Progenitor cell of endocrine pancreas (in vitro differentiated cells): Measurements from ENCODE around the gene PARP16. TPM values are rescaled to one million over a fixed set of nuclear protein-coding genes. Genes with fewer than 3 reads are reported as not detected.

Source experiments
- DNase-seq: peaks from one replicate; pipeline ENCODE4 v3.0.0; 2021; ENCODE audit warnings: low spot score; ENCODE audit not compliant: unreplicated experiment
- H3K27ac Mint-ChIP-seq: 2 replicates; pipeline ENCODE4 v1.8.0; 2021; ENCODE audit warnings: mild to moderate bottlenecking, moderate library complexity, mixed read lengths
- H3K27me3 Mint-ChIP-seq: 2 replicates; pipeline ENCODE4 v1.8.0; 2021; ENCODE audit warnings: mixed read lengths
- H3K36me3 Mint-ChIP-seq: 2 replicates; pipeline ENCODE4 v1.8.0; 2022; ENCODE audit warnings: mixed read lengths; ENCODE audit not compliant: insufficient read depth
- H3K4me1 Mint-ChIP-seq: 2 replicates; pipeline ENCODE4 v1.8.0; 2021; ENCODE audit warnings: low read depth, mixed read lengths
- H3K4me3 Mint-ChIP-seq: 2 replicates; pipeline ENCODE4 v1.8.0; 2021; ENCODE audit warnings: low read depth, mild to moderate bottlenecking, moderate library complexity, mixed read lengths
- H3K9me3 Mint-ChIP-seq: 2 replicates; pipeline ENCODE4 v1.8.0; 2021; ENCODE audit warnings: low read depth, mixed read lengths
- CTCF ChIP-seq: fragments of 200-600 bp; sonication (generic); IDR thresholded peaks from one replicate; pipeline ENCODE4 v1.5.0; 2021; ENCODE audit warnings: antibody characterized with exemption, mild to moderate bottlenecking; ENCODE audit not compliant: unreplicated experiment
- total RNA-seq: library from RNA; stranded (reverse); gene quantifications from 2 replicates; pipeline ENCODE4 v1.2.1, GENCODE V29; 2021

PARP16 gene
- total RNA-seq, 1 donor from 2014 or later = 10.5 TPM

GRCh38 chr15:65260968-65261367 lies 25.7 kb downstream of the PARP16 start:
- Mint-ChIP-seq H3K9me3 (no peaks in the 10 kb centered on the region), H3K27ac (no peak overlapping the region), H3K4me1 (peaks cover 6% of the 10 kb centered on the region), H3K27me3 (no peaks in the 10 kb centered on the region), H3K36me3 (peaks cover 13% of the 10 kb centered on the region), H3K4me3 (no peak overlapping the region)
- no peak for TF ChIP-seq CTCF
- no peak for DNase-seq

GRCh38 chr15:65259367-65259797 lies 27.3 kb downstream of the PARP16 start:
- Mint-ChIP-seq H3K4me1 (peaks cover 6% of the 10 kb centered on the region), H3K4me3 (no peak overlapping the region), H3K27ac (no peak overlapping the region), H3K9me3 (no peaks in the 10 kb centered on the region), H3K36me3 (peaks cover 13% of the 10 kb centered on the region), H3K27me3 (no peaks in the 10 kb centered on the region)
- no peak for DNase-seq
- TF ChIP-seq CTCF = no peak

GRCh38 chr15:65258375-65259262 lies 28.1 kb downstream of the PARP16 start:
- Mint-ChIP-seq H3K4me1 (peaks cover 6% of the 10 kb centered on the region), H3K9me3 (no peaks in the 10 kb centered on the region), H3K36me3 (peaks cover 15% of the 10 kb centered on the region), H3K27ac (no peak overlapping the region), H3K4me3 (no peak overlapping the region), H3K27me3 (no peaks in the 10 kb centered on the region)
- DNase-seq = no peak
- TF ChIP-seq CTCF = no peak

GRCh38 chr15:65255486-65256140 lies 31.1 kb downstream of the PARP16 start:
- H3K27ac Mint-ChIP-seq = no peak overlapping the region
- no peaks in the 10 kb centered on the region for H3K9me3 Mint-ChIP-seq
- peaks cover 6% of the 10 kb centered on the region for H3K4me1 Mint-ChIP-seq
- no peak for DNase-seq
- H3K4me3 Mint-ChIP-seq = no peak overlapping the region
- no peak for TF ChIP-seq CTCF
- H3K36me3 Mint-ChIP-seq = peaks cover 11% of the 10 kb centered on the region
- no peaks in the 10 kb centered on the region for H3K27me3 Mint-ChIP-seq

GRCh38 chr15:65254758-65255157 lies 31.9 kb downstream of the PARP16 start:
- Mint-ChIP-seq H3K9me3 (no peaks in the 10 kb centered on the region), H3K4me1 (peaks cover 6% of the 10 kb centered on the region), H3K36me3 (peaks cover 9% of the 10 kb centered on the region), H3K4me3 (no peak overlapping the region), H3K27ac (no peak overlapping the region), H3K27me3 (no peaks in the 10 kb centered on the region)
- TF ChIP-seq CTCF = no peak
- no peak for DNase-seq
